Stimulated activated CD8-positive, alpha-beta memory T cell treated with anti-CD3 and anti-CD28 coated beads, Interleukin-15, amount 100 ng/mL, for 1 hour (primary cell): ENCODE measurements around the gene GSS.
A peak's percentile ranks its signal among the peaks of the same experiment; 100 is the strongest.

Experiments
- DNase-seq: peaks from one replicate; pipeline ENCODE4 v3.0.0-alpha.2; 2020; ENCODE audit warnings: low read depth

The GSS gene

GRCh38 chr20:34955231-34956040, at the start of gene GSS, which contains the start of gene MYH7B:
Gene GSS, minus strand, starts transcription at chr20:34955806. Its CDS starts 3,954 bp downstream, at chr20:34951852.
Gene MYH7B, plus strand, starts transcription at chr20:34955868. Its CDS starts 22,138 bp downstream, at chr20:34978006.
- DNase-seq: peak; percentile 96

DNA sequence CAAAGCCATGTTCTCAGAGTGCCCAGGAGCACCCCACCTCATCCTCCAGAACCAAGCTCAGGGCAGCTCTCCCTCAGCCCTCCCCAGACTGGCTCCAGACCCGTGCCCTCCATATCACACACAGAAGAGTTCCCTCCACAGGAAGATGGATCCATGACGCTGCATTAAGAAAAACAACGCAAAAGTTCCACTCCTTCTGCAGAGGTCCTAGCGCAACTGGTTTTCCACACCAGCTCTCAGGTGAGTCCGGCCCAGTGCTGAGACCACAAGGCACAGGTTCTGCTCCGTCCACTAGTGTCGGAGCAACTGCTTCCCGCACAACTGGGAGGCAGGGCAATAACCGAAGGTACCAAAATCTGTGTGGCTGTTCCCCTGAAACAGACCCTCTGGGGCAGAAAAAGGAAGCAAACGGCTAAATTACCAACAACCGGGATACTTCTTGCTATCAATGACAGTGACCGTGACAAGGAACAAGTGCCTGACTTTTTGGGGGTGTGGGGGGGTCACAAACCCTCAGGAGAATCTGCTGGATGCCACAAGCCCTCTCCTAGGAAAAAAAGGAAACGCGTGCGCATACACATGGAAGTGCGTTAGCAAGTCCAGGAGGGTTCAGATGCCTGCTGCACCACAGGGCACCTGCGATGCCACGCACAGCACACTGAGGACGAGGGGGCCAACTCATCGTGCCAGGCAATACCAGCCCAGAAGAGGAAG, 49.3 kb upstream of the GSS start:
- no peak for DNase-seq

DNA sequence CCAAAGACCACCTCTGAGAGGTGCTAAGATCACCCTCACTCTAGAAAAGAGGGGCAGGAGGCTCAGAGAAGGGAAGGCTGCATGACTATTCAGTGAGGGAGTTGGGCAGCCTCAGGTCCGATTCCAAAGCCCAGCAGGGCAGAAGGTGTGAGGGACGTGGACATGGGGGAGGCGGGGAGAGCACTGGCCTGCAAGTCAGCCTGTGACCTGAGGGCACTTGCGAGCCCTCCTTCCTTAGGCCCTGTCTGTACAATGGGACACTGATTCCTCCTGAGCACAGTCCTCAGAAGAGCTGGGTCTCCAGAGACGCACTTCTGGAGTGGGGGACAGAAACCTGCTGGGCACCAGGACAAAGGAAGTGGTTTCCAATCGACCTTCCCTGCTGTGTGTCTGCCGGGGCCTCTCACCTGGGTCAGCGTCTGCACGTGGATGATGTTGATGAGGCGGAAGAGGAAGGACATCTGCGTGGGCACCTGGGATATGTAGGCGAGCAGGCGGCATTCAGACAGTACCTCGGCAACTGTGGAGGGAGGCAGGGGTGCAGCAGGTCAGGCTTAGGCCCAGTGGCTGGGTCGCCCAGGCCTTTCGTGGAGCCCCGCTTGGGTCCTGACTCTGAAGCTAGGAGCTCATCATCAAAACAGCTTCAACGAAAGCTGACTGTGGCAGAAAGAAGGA, 48.6 kb upstream of the GSS start:
- DNase-seq: no peak

- no peak for DNase-seq
Measured at GRCh38 chr20:35003211-35004031, 47.8 kb upstream of the GSS start.

DNA sequence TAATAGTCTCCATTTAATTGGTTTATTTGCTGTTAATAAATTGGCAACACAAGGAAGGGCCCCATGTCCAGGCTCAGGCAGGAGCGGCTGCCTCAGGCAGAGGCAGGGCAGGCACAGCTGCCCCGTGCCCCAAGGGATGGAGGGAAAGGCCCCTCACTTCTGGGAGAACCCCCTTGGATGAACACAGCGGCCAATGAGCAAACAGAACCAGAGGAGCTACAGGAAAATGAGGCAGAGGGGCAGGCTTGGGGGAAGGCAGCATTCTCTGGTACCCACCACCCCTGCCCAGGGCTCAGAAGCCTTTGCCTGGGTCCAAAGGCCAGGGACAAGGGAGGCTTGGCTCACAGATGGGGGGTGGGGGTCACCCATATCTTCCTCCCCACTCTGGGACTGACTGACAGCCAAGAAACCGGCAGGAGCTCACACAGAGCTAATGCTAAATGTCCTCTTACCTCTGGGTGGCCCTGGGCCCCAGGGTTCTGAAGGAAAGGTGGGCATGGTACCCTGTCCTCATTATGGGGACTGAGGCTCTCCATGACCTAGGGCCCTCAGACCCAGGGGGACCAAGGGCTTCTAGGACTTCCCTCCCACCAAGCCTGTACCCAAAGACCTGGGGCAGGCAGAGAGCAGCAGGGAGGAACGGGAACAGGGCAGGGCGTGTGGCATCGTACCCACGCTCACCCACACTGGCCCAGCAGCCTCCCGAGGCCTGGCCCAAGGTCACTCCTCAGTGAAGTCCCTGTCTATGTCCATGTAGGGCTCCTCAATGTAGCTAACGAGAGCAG, 47.0 kb upstream of the GSS start:
- no peak for DNase-seq

- no peak for DNase-seq
Measured at GRCh38 chr20:35001596-35002362, 46.2 kb upstream of the GSS start.

- no peak for DNase-seq
Measured at GRCh38 chr20:35000922-35001595, 45.5 kb upstream of the GSS start.

DNA sequence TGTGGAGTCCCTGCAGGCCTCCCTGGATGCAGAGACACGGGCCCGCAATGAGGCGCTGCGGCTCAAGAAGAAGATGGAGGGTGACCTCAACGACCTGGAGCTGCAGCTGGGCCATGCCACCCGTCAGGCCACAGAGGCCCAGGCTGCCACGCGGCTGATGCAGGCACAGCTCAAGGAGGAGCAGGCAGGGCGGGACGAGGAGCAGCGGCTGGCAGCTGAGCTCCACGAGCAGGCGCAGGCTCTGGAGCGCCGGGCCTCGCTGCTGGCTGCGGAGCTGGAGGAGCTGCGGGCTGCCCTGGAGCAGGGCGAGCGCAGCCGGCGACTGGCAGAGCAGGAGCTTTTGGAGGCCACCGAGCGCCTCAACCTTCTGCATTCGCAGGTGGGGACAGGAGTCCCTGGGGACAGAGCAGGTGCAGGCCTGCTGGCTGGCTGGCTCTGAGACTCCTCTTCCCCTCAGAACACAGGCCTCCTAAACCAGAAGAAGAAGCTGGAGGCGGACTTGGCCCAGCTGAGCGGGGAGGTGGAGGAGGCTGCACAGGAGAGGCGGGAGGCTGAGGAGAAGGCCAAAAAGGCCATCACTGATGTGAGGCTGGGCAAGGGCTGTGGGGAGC, 44.8 kb upstream of the GSS start:
- DNase-seq: no peak

GRCh38 chr20:34999782-35000181, 44.2 kb upstream of the GSS start:
- no peak for DNase-seq

GRCh38 chr20:34999021-34999451, 43.4 kb upstream of the GSS start:
- DNase-seq: no peak

DNA sequence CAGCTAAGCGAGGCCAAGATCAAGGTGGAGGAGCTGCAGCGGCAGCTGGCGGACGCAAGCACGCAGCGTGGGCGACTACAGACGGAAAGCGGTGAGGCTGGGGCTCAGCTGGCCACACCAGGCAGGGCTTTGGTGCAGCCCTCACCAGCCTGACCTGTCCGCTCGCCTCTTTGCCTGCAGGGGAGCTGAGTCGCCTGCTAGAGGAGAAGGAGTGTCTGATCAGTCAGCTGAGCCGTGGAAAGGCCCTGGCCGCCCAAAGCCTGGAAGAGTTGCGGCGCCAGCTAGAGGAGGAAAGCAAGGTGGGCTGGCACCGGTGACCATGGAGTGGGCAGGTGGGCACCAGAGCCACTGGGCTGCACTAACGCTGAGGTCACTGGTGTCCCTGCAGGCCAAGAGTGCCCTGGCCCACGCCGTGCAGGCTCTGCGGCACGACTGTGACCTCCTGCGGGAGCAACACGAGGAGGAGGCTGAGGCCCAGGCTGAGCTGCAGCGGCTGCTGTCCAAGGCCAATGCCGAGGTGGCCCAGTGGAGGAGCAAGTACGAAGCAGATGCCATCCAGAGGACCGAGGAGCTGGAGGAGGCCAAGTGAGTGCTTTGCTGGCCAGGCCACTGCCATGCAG, 42.8 kb upstream of the GSS start:
- DNase-seq: no peak

DNA sequence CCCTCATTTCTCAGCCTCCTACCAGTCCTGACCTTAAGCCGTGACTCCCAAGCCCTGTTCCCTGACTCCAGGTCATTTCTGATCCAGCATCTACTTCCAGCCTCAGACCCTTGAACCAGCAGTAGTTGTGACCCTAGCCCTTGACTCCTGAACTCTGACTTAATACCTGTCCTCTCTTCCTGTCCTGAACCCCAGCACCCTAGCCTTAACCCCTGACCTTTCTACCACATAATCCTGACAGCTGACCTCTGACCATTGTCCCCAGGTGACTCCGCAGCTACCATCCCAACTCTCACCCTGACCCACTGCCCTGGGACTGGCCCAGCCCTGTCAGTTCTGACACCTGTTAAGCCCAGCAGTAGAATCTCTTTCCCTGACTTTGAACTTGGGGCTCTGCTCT, 42.2 kb upstream of the GSS start:
- DNase-seq: no peak

DNA sequence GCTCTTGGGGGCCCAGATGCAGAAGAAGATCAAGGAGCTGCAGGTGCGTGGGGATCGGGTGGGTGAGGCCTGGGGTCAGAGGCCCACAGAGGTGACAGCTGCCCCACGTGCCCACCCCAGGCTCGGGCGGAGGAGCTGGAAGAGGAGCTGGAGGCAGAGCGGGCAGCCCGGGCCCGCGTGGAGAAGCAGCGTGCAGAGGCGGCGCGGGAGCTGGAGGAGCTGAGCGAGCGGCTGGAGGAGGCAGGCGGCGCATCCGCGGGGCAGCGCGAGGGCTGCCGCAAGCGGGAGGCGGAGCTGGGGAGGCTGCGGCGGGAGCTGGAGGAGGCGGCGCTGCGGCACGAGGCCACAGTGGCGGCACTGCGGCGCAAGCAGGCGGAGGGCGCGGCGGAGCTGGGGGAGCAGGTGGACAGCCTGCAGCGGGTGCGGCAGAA, 41.5 kb upstream of the GSS start:
- no peak for DNase-seq

GRCh38 chr20:34996243-34997028, 40.8 kb upstream of the GSS start:
- DNase-seq: no peak

GRCh38 chr20:34995696-34996095, 40.1 kb upstream of the GSS start:
- DNase-seq: no peak

GRCh38 chr20:34995192-34995591, 39.6 kb upstream of the GSS start:
- DNase-seq: no peak

GRCh38 chr20:34994509-34995131, 39.0 kb upstream of the GSS start:
- DNase-seq: no peak
